Stimulated activated CD8-positive, alpha-beta memory T cell treated with anti-CD3 and anti-CD28 coated beads, Interleukin-4, amount 100 ng/mL, for 4 hours (primary cell): Measurements from ENCODE around the gene KRT14.
"Not testable (repeated sequence)": the region's sequence is repeated elsewhere in the genome, so short reads cannot be mapped to it uniquely, and the experiment has no call there.

Experiments
- DNase-seq, 2 donors: peaks; one replicate each; pipeline ENCODE4 v3.0.0-alpha.2; 2020; ENCODE audit warnings: low read depth in 2 of 2, low spot score in 1 of 2

The KRT14 gene

DNA sequence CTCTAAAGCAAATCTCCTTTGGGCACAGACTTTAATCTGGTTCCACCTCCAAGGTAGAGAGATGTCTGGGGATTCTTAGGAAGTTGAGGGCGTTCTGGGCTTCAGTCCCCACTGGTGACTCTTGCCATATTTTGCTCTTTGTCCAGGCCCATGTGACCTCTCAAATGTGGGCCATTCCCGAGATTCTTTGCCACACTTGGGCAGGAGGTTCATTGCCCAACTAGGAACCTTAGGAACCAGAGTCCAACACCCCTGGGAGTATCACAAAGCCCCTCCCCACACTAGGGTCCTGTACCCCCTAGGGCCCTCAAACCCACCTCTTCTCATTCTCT is 6.5 kb downstream of the KRT14 start:
- no peak for DNase-seq

DNA sequence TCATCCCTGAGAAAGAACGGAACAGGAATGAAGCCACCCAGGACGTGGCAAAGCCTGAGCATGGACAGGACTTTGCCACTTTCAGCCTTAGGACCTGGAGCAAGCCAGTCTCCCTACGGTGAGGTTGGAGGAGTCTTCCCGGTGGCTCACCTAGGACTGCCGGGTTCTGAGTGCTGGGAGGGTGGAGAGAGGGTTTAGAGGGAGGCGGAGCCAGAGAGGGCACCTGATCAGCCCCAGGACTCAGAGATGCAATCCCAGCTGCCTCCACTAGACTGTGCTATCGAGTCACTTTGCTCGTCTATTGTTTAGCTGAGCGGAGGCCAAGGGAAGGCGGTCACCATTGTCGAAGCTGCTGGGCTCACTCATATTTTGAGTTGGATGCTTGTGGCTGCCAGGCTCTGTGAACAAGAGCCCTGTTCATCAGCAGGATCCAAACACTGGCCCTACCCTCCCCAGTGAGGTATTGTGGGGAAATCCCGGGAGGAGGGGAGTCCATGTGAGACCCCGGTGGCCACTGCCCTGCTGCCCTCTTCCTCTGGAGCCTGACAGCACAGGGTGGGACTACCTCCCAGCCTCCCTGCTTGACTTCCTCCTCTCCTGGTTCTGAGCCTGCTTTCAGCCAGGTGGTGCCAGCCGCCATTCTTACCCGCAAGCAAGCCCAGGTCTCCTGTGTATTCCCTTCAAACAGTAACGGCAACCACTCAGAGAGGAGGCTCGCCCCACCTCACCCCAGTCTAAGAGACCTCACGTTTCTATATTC is 7.0 kb downstream of the KRT14 start:
- DNase-seq, result peak; percentile 3 to 11

DNA sequence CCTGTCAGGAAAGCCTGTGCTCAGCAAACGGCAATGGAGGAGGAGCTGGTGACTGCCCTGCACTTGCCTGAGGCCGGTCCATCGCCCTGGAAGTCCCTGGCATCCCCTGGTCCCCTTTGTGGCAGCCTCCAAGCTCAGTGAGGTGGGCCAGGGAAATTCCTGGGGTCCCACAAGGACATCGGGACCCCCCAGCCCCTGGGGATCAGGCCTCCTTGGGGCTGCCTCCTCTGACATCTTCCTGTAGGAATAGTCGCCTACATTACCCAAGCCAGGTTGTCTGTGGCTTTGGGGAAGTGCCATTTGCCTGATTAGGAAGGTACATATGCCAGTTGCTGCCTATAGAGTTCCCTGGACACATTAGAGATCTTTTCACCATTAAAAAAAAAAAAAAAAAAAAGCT is 7.7 kb downstream of the KRT14 start:
- no peak for DNase-seq

GRCh38 chr17:41578538-41578937 is 8.2 kb downstream of the KRT14 start:
- DNase-seq, result no peak

GRCh38 chr17:41576740-41577139 is 10.0 kb downstream of the KRT14 start:
- not testable (repeated sequence) for DNase-seq

GRCh38 chr17:41575336-41575735 is 11.4 kb downstream of the KRT14 start:
- DNase-seq, result no peak

GRCh38 chr17:41571561-41572434 is 14.9 kb downstream of the KRT14 start, which contains the start of gene KRT9:
Gene KRT9 (minus strand): TSS chr17:41572059. CDS start chr17:41571992, 67 bp downstream.
- no peak for DNase-seq

DNA sequence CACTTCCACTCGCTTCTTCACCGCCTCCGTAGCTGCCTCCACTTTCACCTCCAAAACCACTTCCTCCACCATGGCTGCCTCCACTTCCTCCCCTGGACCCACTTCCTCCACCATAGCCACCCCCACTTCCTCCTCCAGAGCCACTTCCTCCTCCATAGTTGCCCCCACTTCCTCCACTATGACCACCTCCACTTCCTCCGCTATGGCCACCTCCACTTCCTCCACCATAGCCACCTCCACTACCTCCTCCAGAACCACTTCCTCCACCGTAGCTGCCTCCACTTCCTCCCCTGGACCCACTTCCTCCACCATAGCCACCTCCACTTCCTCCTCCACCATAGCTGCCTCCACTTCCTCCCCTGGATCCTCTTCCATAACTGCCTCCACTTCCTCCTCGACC is 19.4 kb downstream of the KRT14 start:
- DNase-seq, result no peak

GRCh38 chr17:41565338-41565737 is 21.4 kb downstream of the KRT14 start:
- DNase-seq, result no peak

DNA sequence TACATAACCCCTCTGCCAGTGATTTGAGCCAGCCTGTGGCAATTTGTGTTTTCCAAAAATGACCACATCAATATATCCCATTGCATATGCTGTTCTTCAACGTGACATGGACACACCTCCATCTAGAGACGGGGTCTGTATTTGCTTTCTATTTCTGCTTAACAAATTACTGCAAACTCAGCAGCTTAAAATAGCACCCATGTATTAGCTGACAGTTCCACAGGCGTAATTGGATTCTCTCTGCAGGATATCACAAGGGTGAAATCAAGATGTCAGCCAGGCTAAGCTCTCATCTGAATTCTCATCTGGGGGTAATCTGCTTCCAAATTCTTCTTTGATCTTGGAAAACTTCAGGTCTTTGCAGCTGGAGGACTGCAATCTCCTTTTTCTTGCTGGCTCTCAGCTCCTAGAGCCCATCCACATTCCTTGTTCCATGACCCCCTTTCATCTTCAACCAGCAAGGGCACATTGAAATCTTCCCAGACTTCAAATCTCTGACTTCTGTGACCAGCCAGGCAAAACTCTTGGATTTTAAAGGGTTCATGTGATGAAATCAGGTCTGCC is 23.0 kb downstream of the KRT14 start:
- no peak for DNase-seq

DNA sequence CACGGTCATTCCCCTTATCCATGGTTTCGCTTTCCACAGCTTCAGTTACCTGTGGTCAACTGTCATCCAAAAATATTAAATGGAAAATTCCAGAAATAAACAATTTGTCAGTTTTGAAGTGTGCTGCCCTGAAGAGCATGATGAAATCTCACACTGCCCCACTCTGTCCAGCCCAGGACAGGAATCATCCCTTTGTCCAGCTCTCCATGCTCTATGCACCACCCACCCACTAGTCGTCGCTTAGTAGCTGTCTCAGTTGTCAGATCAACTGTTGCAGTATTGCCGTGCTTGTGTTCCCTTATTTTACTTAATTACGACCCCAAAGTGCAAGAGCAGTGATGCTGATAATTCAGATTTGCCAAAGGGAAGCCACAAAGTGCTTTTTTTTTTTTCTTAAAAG is 25.1 kb downstream of the KRT14 start:
- no peak for DNase-seq

DNA sequence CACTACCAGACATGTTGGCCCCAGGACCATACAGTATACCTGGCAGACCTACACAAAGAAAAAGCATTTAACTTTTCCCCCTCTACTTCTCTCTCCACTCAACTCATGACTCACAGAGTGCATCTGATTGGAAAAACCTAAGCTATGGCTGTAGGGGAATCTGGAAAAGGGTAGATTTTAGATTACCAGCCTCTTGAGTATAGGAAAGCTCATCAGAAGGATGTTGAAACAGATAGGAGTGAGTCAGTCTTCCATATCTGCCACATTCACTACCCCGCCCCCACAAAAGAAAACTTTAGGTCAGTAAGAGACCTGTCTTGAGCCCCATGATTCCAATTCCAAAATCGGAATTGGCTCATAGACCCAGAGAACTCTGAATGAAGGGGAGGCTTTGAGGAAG is 27.1 kb downstream of the KRT14 start:
- DNase-seq, result no peak

DNA sequence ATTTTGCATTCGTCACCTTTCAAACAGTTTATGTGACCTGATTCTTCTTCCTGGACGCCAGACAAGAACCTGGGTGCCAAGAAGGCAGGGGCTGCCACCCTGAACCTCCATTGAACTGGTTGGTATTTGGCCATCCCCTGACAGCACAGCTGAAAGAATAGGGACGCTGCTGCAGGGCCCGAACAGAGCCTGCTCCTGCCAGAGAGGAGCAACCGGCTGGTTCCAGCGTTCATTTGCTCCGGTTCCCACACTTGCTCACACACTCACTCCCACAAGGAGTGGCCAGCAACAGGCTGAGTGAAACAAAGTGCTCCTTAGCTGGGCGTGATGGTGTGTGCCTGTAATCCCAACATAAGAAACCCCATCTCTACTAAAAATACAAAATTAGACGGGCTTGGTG is 29.8 kb downstream of the KRT14 start:
- DNase-seq, result no peak

DNA sequence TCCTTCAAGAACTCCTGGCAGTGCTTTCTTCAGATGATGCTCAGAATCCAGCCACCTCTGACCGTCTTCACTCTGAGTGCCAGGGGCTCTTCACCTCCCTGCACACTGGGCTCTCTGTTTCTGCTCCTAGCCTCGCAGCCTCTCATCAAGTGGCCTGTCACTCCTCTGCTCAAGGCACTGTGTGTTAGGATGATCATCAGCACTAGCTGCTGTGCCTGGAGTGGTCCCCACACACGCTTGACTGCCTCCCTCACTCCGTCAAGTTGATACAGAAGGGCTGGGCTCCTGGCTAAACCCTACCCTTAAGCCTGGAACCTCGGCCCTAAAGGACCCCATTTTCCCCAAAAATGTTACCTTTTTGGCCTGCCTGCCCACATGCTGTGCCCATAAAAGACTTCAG is 30.4 kb downstream of the KRT14 start:
- no peak for DNase-seq

DNA sequence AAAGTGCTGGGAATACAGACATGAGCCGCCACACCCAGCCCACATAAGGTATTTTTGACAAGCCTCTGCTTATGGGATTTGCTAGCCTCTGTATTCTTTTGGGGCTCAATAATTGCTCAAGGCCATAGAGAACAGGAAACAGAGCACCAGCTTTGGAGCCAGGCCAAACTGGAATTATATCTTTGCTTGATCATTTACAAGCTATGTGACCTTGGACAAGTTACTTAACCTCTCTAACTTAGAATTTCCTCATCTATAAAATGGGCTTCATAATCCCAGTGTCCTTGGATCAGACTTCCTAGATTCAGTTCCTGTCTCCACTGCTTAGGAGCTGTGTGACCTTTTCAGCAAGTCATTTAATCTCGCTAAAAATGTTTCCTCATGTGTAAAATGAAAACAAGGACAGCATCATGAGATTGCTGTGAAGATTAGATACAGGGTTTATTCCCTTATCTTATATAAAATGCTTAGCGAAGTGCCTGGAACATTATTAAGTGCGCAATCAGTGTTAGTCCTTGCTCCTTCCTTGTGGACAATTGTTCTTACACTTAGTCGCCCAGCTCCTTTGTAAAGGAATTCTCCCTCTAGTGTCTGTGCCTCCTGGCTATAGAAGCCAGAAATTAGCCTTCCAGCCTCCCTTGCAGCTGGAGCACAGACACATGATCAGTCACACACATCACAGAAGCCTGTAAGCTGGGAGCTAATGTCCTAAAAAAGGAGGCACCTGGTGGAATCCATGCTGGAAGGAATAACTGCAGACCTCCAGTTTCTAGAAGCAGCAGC is 31.4 kb downstream of the KRT14 start:
- DNase-seq, result no peak

DNA sequence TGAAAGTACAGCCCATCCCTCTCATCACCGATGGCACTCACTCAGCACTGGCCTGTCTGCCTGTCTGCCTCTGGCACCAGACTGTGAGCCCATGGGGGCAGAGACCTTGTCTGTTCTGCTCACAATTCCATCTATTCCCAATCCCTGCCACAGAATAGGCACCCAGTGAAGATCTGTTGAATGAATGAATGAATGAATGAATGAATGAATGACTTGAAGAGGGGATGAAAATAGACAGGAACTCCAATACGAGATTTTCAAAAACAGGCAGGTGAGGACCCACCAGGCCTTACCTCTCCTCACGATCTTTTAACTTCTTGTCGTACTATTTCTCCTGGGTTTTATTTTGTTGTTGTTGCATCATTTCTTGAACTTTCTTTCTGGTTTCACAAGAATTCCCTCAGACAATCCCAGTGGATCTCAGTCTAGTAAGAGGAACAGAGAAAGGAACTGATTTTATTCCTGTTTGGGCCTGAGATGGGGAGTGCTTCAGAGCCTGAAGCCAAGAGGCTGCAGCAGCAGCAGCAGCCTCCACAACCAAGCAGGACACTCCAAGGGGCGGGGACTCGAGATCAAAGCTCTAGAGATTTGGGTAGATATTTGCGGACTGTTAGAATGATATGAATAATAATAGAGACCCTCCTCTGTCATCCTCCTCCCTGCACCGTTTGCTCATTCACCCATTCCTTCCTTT is 32.6 kb downstream of the KRT14 start:
- no peak for DNase-seq

GRCh38 chr17:41553176-41553575 is 33.5 kb downstream of the KRT14 start:
- DNase-seq, result no peak

- DNase-seq, result no peak
Measured at GRCh38 chr17:41552455-41552854, 34.2 kb downstream of the KRT14 start.

GRCh38 chr17:41551365-41551764 is 35.3 kb downstream of the KRT14 start:
- DNase-seq, result no peak

- DNase-seq, result no peak
Measured at GRCh38 chr17:41549596-41550039, 37.1 kb downstream of the KRT14 start.
